ENCODE measurements around the gene INPPL1.
"Not testable (repeated sequence)": the region's sequence is repeated elsewhere in the genome, so short reads cannot be mapped to it uniquely, and the experiment has no call there.

Gene INPPL1

DNA sequence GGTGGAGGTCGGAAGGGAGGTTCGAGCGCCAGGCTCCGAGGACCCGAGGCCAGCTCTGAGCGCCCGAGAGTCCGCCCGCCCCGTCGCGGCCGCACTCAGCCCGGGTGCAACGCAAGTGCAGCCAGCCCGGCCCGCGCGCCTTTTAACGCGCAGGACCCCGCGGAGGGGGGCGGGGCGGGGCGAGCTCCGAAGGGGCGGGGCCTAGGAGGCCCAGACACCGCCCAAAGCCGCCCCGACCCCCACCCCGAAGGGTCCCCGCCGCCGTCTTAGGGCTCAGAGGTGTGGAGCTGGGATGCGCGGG is 19.4 kb downstream of the INPPL1 start, which contains the start of gene PHOX2A:
TSS of gene PHOX2A (minus strand) at position 117 of the 301 bp plus-strand sequence. CDS start 172 bp downstream, outside the sequence.
- DNase-seq (ENCODE audit: low read depth, low spot score) = no peak

DNA sequence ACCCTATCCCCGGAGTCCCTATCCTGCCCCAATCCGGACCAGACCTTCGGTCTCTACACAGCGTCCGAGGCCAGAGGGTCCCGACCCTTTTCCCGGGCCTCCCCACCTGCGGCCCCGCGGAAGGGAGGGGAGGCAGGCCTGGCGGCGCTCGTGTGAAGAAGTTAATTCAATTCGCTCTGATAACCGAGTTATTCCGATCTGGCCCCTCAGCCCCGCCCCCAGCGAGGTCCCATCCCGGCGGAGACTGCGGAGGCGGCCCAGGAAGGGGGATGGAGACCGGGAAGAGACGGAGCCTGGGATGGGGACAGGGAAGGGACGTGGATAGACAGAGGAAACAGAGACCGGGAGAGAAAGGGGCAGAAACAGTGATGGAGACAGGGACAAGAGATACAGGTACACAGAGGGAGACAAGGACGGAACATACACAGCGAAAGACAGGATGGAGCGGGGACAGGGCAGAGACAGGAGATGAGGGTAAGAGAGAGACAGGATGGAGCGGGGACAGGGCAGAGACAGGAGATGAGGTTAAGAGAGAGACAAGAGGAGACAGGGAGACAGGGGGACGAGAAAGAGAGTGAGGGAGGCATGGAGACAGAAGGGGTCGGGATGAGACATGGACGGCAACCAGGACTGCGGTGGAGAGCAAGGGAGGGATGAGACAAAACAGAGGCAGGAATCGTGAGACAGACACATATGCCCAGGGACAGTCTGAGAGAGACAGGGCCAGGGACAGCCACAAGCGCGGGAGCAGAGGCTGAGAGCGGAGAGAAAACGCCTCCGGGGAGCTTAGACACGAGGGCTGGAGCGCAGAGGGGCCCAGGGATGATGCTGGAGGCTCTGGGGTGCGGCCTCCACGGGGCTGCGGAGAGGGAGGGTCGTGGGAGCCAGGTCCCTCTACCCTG is 20.0 kb downstream of the INPPL1 start:
- DNase-seq (ENCODE audit: low read depth, low spot score) = no peak

DNA sequence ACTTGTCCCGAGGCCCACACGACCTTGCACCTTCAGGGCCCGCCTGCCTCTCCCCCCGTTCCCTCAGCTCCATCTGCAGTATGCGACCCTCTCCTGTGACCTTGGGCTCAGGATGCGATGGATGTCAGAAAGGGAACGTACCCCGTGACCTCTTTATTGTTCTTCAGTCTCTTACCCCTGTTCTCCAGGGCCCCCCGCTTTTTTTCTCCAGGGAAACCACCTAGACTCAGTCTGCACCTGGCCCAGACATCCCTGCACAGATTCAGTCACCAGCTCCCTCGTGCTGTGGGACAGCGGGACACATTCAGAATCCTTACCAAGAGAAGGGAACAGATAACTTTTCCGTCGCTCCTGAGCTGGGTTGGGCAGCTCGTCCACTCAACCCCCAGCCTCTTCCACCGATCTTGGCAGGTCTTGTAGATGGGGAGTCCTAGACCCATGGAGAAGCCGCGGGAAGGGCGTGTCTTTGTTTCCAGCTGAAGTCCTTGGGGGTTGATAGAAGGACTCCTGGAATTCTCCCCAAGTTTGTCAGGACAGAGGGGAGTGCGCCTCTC is 20.8 kb downstream of the INPPL1 start:
- DNase-seq (ENCODE audit: low read depth, low spot score) = no peak

DNA sequence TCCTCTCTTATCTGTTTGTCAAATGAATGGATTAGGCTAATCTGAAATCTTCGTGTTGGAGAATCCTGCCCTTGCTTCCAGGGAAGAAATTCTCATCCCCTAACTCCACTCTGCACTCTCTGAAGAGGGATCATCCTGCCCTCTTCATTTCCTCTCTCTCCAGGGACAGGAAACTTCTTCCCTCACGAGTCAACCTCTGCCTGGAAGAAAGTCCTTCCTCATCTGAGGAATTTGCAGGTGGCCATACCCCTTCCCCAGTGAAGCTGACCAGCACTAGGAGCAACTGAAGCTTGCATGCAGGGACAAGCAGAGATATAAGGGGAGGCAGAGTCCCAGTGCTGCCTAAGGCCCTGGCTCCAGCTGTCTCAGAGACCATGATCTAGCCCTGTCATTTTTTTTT is 23.0 kb downstream of the INPPL1 start:
- no peak for DNase-seq (ENCODE audit: low read depth, low spot score)

DNA sequence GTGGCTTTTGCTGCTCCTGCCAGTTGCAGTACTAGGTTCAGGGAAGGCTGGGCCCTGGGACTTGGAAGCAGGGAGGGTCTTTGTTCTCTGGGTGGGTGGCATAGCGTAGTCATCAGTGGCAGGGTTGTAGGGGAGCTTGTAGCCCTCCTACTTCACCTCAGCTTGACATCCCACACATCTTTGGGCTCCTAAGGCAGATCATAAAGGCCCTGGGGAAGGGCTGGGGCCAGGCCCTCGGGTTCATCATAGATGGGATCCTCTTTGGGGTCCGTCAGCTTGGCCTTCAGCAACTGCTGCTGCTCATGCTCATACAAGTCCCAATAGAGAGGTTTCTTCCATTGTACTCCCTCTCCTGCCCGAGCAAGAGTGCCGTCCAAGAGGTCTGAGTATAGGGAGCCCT is 25.4 kb downstream of the INPPL1 start:
- no peak for DNase-seq (ENCODE audit: low read depth, low spot score)

DNA sequence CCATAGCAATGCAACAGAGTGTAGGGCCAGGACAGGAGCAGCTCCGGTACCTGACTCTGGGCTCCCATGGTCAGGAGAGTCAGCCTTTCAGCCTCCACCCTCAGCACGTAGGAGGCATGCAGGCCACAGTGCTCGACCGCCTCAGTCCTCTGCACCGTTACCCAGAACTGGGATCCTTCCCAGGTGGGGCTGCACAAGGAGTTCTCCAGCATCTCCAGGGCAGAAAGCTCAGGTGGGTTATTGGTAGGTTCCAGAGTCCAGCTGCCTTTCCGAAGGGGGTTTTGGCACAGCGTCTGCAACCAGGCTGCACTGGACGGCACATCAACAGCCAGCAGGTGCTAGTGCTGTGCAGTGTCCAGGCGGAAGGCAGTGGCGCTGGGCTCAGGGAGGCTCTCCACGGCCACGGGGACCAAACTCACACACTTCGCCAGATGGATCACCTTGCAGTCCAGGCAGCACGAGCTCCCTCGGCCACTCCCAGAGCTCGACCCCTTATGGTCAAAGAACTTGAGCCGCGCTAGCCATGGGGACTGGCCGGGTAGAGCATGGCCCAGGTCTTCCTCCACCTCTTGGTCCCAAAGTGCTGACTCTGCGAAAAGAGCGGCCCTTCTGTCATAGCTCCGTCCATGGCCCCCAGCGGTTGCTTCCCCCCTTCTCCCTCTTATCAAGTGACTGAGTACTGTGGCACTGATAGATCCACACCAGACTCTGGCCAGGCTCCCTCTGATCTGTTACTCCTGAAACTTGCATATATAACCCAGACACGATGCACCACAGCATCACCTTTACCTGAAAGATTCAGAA is 26.3 kb downstream of the INPPL1 start:
- DNase-seq (ENCODE audit: low read depth, low spot score) = no peak

- DNase-seq (ENCODE audit: low read depth, low spot score) = no peak
Observed at GRCh38 chr11:72251614-72252013, 27.0 kb downstream of the INPPL1 start.

- no peak for DNase-seq (ENCODE audit: low read depth, low spot score)
Observed at GRCh38 chr11:72253392-72253791, 28.8 kb downstream of the INPPL1 start.

DNA sequence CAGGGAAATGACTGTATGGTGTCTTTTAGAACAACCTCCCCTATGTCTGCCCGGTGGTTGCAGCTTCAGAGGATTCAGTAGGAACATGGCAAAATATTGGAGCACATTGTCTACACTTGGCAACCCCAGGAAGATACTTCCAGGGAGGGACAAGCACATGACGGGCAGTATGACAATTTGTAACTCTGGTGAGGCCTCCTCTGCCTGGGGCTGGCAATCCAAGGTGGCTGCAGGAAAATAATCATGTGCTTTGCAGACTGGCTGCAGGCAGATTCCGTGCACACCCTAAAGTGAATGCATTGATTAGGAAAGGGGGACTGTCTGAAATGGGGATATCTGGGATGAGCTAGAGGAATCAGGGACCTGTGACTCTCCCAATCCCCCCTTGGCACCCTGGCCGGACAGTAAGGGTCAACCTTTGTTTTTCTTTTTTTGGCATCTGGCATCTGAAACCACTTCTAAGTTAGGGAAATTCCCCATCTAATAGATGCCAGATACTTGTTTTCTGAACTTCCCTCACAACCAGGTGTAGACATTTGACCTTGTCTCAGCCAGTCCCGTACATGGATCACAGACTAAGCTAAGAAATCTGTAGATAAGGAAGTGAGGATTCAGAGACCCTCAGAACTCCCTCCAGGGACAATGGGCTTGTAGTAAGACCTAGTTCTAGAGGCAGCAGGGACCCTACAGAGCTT is 29.9 kb downstream of the INPPL1 start:
- no peak for DNase-seq (ENCODE audit: low read depth, low spot score)

DNA sequence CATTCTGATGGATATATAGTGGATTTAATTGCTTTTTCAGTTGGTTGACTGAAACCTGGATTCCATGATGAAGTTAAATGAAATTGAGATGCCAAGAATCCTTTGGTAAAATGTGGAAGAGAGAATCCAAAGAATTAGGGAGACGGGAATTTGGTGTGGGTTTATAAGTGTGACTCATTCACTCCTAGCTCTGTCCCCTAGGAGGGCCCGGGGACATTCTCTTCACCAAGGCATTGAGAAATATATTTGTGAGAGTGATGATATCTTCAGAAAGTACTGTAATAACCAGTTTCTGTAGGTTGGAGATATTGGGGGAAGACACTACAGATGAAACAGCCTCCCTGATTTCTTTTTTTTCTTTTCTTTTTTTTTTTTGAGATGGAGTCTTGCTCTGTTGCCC is 33.0 kb downstream of the INPPL1 start:
- no peak for DNase-seq (ENCODE audit: low read depth, low spot score)

GRCh38 chr11:72259490-72259889 is 34.9 kb downstream of the INPPL1 start:
- no peak for DNase-seq (ENCODE audit: low read depth, low spot score)

DNA sequence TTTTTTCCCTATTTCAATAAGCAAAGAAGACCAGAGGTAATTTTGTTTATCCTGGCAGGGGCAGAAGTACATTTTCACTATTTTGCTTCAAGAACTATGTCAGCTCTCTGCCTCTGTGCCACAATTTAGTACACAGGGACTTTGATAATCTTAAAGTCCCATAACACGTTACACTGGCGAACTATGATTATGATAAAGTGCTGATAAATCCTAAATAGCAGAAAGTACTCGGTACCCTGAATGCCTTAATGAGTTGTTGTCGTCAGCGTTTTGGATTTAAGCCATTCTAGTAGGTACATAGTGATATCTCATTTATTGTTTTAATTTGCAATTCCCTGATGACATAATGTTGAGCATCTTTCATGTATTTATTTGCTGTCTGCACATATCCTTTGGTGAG is 36.0 kb downstream of the INPPL1 start:
- DNase-seq (ENCODE audit: low read depth, low spot score) = no peak

- no peak for DNase-seq (ENCODE audit: low read depth, low spot score)
Observed at GRCh38 chr11:72263361-72263760, 38.8 kb downstream of the INPPL1 start.

DNA sequence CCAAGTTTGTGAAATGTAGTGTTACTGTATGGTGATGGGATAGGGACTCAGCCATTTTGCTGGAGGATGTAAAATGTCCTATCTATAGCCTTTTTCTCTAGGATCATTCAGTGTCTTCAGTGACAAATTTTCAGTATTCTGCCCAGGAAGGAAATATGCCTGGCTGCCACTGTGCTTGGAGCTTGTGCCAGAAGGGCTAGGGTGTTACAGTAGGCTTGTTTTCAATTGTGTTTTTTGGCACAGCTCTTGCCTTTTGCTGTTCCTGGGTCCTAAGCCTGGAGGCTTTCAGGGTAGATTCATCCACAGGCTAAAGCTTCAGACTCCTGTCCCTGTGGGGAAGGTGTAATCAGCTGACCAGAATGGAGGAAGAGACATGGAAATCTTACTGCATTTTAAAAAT is 41.4 kb downstream of the INPPL1 start:
- no peak for DNase-seq (ENCODE audit: low read depth, low spot score)

DNA sequence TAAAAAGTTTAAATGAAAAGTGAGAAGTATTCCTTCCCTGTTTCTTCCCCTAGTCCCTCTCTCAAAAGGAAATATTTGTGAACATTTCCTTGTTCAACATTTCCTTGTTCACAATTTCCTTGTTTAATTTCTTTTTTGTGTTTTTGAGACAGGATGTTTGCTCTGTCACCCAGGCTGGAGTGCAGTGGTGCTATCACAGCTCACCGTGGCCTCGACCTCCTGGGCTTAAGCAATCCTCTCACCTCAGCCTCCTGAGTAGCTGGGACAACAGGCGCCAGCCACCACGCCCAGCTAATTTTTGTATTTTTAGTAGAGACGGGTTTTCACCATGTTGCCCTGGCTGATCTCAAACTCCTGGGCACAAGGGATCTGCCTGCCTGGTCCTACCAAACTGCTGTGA is 42.4 kb downstream of the INPPL1 start:
- DNase-seq (ENCODE audit: low read depth, low spot score) = not testable (repeated sequence)

DNA sequence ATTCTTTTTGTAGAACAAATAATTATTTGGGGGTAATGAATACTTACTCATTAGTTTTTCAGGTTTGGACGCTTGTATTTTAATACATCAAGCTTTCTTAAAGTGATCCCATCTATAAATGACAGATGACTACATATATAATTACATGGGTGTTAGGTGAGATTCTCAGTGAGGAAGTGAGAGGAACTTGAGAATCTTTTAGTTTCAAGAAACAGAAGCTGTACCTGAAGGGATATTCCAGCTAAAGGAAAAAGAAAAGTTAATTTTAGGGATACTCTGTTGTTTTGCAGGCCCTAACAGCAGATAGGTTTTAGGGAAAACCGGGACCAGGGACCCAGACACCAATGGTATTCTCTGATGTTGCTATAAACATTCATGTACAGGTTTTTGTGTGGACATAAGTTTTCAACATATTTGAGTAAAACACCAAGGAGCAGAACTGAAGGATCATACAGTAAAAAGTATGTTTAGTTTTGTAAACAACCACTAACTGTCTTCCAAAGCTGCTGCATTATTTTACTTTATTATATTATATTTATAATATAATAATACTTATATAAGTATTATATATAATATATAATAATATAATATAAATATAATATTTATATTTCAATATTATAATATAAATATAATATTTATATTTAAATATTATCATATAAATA is 43.5 kb downstream of the INPPL1 start:
- no peak for DNase-seq (ENCODE audit: low read depth, low spot score)

GRCh38 chr11:72271980-72272379 is 47.4 kb downstream of the INPPL1 start:
- no peak for DNase-seq (ENCODE audit: low read depth, low spot score)

DNA sequence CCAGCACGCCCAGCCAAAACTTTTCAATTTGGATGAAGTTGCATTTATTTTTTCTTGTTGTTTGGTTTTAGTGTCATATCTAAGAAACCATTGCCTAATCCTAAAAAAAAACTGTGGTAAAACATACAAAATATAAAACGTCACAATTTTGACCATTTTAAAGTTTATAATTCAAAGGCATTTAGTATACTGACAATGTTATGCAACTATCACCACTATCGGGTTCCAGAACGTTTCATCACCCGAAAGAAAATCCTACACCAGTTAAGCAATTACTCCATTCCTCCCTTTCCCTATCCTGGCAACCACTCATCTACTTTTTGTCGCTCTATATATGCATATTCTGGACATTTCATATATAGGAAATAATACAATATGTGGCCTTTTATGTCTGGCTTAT is 49.9 kb downstream of the INPPL1 start:
- DNase-seq (ENCODE audit: low read depth, low spot score) = no peak

DNA sequence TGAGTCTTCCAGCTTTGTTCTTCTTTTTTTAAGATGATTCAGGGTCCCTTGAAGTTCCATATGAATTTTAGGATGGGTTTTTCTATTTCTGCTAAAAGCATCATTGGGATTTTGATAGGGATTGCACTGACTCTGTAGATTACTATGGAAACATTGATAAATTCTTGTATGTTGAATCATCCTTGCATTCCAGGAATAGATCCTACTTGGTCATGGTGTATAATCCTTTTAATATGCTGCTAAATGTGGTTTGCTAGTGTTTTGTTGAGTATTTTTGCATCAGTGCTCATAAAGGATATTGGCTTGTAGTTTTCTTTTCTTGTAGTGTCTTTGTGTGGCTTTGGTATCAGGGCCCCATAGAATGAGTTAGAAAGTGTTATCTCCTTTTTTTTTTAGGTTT is 54.3 kb downstream of the INPPL1 start:
- no peak for DNase-seq (ENCODE audit: low read depth, low spot score)

- DNase-seq (ENCODE audit: low read depth, low spot score) = no peak
Observed at GRCh38 chr11:72280037-72280436, 55.5 kb downstream of the INPPL1 start.

GRCh38 chr11:72280726-72281315 is 56.3 kb downstream of the INPPL1 start:
- no peak for DNase-seq (ENCODE audit: low read depth, low spot score)

Data from ELF-1 (cell line).